ENCODE data around the gene DHDH. TPM values are rescaled to one million over a fixed set of nuclear protein-coding genes. Genes with fewer than 3 reads are reported as not detected.

Gene DHDH
- total and polyA plus RNA-seq, 2 of the 13 experiments (the other 11 are each of a cell fraction or from before 2014, with no cell fraction given): 0.13 to 0.91 TPM

GRCh38 chr19:48907671-48908070, 25.8 kb upstream of the DHDH start (continued):
- TF ChIP-seq PATZ1 (CRISPR knock-in tag; IDR thresholded peaks at IDR 0.05) (peak; percentile 79), SAP130 (CRISPR knock-in tag; IDR thresholded peaks at IDR 0.05; ENCODE audit: low read depth) (peak; percentile 84), ZNF562 (CRISPR knock-in tag; IDR thresholded peaks at IDR 0.05; ENCODE audit: borderline replicate concordance) (no peak), REL (CRISPR knock-in tag; conservative IDR thresholded peaks at IDR 0.05) (no peak), BCL6 (CRISPR knock-in tag; IDR thresholded peaks at IDR 0.05) (peak; percentile 68; the same call in 1 of the 2 replicates), ZNF800 (CRISPR knock-in tag; IDR thresholded peaks at IDR 0.05) (no peak), ZBTB7B (CRISPR knock-in tag; IDR thresholded peaks at IDR 0.05) (0 out of 2 replicates have a peak, but pooled peaks have one; percentile 26), ZFP62 (CRISPR knock-in tag; IDR thresholded peaks at IDR 0.05) (no peak), RXRB (CRISPR knock-in tag; IDR thresholded peaks at IDR 0.05; ENCODE audit: borderline replicate concordance) (peak; percentile 79), HCFC1 (IDR thresholded peaks at IDR 0.05; ENCODE audit: low read depth, low read length) (no peak), RBM39 (IDR thresholded peaks at IDR 0.05; ENCODE audit: low read depth, low read length, poor library complexity, severe bottlenecking) (no peak), KDM3A (CRISPR knock-in tag; IDR thresholded peaks at IDR 0.05; ENCODE audit: low read depth) (peak; percentile 58; the same call in 1 of the 2 replicates), GATAD2A (CRISPR knock-in tag; IDR thresholded peaks at IDR 0.05) (peak; percentile 79), CCDC6 (CRISPR knock-in tag; IDR thresholded peaks at IDR 0.05) (peak; percentile 54; the same call in 1 of the 2 replicates)
- TF ChIP-seq, protein P1, sequence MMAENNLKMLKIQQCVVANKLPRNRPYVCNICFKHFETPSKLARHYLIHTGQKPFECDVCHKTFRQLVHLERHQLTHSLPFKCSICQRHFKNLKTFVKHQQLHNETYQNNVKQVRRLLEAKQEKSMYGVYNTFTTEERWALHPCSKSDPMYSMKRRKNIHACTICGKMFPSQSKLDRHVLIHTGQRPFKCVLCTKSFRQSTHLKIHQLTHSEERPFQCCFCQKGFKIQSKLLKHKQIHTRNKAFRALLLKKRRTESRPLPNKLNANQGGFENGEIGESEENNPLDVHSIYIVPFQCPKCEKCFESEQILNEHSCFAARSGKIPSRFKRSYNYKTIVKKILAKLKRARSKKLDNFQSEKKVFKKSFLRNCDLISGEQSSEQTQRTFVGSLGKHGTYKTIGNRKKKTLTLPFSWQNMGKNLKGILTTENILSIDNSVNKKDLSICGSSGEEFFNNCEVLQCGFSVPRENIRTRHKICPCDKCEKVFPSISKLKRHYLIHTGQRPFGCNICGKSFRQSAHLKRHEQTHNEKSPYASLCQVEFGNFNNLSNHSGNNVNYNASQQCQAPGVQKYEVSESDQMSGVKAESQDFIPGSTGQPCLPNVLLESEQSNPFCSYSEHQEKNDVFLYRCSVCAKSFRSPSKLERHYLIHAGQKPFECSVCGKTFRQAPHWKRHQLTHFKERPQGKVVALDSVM (CRISPR knock-in tag; IDR thresholded peaks at IDR 0.05): peak; percentile 13; the same call in 1 of the 2 replicates
- TF ChIP-seq, protein P2, sequence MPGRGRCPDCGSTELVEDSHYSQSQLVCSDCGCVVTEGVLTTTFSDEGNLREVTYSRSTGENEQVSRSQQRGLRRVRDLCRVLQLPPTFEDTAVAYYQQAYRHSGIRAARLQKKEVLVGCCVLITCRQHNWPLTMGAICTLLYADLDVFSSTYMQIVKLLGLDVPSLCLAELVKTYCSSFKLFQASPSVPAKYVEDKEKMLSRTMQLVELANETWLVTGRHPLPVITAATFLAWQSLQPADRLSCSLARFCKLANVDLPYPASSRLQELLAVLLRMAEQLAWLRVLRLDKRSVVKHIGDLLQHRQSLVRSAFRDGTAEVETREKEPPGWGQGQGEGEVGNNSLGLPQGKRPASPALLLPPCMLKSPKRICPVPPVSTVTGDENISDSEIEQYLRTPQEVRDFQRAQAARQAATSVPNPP (CRISPR knock-in tag; IDR thresholded peaks at IDR 0.05): no peak
